NCI-H2196 treated with DMSO at 0.1 percent for 48 hours (cell line): Measurements from ENCODE around the gene XPR1.
"Not testable (repeated sequence)": the region's sequence is repeated elsewhere in the genome, so short reads cannot be mapped to it uniquely, and the experiment has no call there.

Source experiments
- DNase-seq: peaks from one replicate; lab custom pipeline; 2025; ENCODE audit not compliant: unreplicated experiment; lab: John Stamatoyannopoulos, UW

Gene XPR1

GRCh38 chr1:180833180-180833579 is 201.4 kb downstream of the XPR1 start:
- DNase-seq: not testable (repeated sequence)

- no peak for DNase-seq
Measured at GRCh38 chr1:180836449-180836848, 204.6 kb downstream of the XPR1 start.

- no peak for DNase-seq
Measured at GRCh38 chr1:180837020-180837419, 205.2 kb downstream of the XPR1 start.

- DNase-seq: no peak
Measured at GRCh38 chr1:180838535-180838934, 206.7 kb downstream of the XPR1 start.

GRCh38 chr1:180839547-180839946 is 207.7 kb downstream of the XPR1 start:
- DNase-seq: no peak

- DNase-seq: no peak
Measured at GRCh38 chr1:180841415-180841814, 209.6 kb downstream of the XPR1 start.

GRCh38 chr1:180842052-180842451 is 210.2 kb downstream of the XPR1 start:
- no peak for DNase-seq

- no peak for DNase-seq
Measured at GRCh38 chr1:180842491-180843275, 210.9 kb downstream of the XPR1 start.

- no peak for DNase-seq
Measured at GRCh38 chr1:180845352-180845751, 213.5 kb downstream of the XPR1 start.

GRCh38 chr1:180848191-180848590 is 216.4 kb downstream of the XPR1 start:
- no peak for DNase-seq

- DNase-seq: peak; percentile 16
Measured at GRCh38 chr1:180849031-180849775, 217.4 kb downstream of the XPR1 start.

- no peak for DNase-seq
Measured at GRCh38 chr1:180851995-180852887, 220.4 kb downstream of the XPR1 start.

GRCh38 chr1:180854001-180854400 is 222.2 kb downstream of the XPR1 start:
- DNase-seq: no peak

- no peak for DNase-seq
Measured at GRCh38 chr1:180854456-180854855, 222.6 kb downstream of the XPR1 start.

GRCh38 chr1:180857947-180858725 is 226.3 kb downstream of the XPR1 start:
- not testable (repeated sequence) for DNase-seq

GRCh38 chr1:180859306-180859705 is 227.5 kb downstream of the XPR1 start:
- no peak for DNase-seq

GRCh38 chr1:180860535-180860934 is 228.7 kb downstream of the XPR1 start:
- DNase-seq: no peak

- no peak for DNase-seq
Measured at GRCh38 chr1:180862305-180862704, 230.5 kb downstream of the XPR1 start.

GRCh38 chr1:180863158-180863775 is 231.4 kb downstream of the XPR1 start:
- DNase-seq: peak; percentile 48
